HG02981 (cell line): ENCODE data around the gene SLC31A1.
A peak's percentile ranks its signal among the peaks of the same experiment; 100 is the strongest.
"Not testable (repeated sequence)": the region's sequence is repeated elsewhere in the genome, so short reads cannot be mapped to it uniquely, and the experiment has no call there.

Source experiments
- ATAC-seq: cut with Tn5 transposase; IDR thresholded peaks from one replicate; pipeline ENCODE4 v1.9.1; 2021; ENCODE audit warnings: mild to moderate bottlenecking, moderate library complexity; ENCODE audit not compliant: unreplicated experiment

Gene SLC31A1

DNA sequence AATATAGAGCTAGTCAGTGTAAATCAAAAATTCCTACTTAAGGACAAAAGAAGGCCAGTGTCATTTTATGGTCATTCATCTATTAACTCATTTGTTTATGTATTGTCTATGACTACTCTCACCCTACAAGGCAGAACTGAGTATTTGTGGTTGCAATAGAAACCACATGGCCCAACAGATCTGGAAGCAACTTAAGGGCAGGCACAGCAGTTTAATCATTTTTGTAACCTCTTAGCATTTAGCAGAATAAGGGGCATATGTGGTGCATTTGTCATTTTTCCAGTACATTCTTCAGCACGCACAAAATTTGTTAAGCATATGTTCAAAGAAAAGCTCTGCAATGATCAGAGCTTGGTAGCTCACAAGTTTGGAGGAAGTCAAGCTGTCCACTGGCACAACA, 1.4 kb upstream of the SLC31A1 start:
- ATAC-seq: peak; percentile 57

- no peak for ATAC-seq
These were observed 809 bp upstream of the SLC31A1 start for GRCh38 chr9:113220467-113221002.

- ATAC-seq: no peak
These were observed 597 bp downstream of the SLC31A1 start for GRCh38 chr9:113221800-113222481.

GRCh38 chr9:113222482-113222841, 1.1 kb downstream of the SLC31A1 start:
- no peak for ATAC-seq

DNA sequence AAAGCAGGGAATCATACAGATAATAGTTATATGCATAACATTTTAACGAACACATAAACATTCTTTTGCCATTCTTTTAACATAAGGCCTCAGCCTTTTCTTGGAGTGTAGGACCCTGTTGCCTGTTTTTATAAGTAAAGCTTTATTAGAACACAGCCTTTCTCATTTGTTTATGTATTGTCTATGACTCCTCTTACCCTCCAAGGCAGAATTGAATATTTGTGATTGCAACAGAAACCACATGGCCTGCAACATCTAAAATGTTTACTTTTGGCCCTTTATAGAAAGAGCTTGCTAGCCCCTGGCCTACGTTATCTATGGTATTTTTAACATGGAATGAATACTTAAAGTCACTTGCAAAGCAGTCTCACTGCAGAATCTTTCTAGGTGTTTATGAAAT, 2.6 kb downstream of the SLC31A1 start:
- ATAC-seq: no peak

GRCh38 chr9:113227436-113227835, 6.1 kb downstream of the SLC31A1 start:
- no peak for ATAC-seq

- no peak for ATAC-seq
These were observed 6.9 kb downstream of the SLC31A1 start for GRCh38 chr9:113228130-113228665.

- ATAC-seq: no peak
These were observed 10.4 kb downstream of the SLC31A1 start for GRCh38 chr9:113231701-113232100.

- ATAC-seq: not testable (repeated sequence)
These were observed 14.4 kb downstream of the SLC31A1 start for GRCh38 chr9:113235701-113236255.

GRCh38 chr9:113237026-113237425, 15.7 kb downstream of the SLC31A1 start:
- no peak for ATAC-seq

DNA sequence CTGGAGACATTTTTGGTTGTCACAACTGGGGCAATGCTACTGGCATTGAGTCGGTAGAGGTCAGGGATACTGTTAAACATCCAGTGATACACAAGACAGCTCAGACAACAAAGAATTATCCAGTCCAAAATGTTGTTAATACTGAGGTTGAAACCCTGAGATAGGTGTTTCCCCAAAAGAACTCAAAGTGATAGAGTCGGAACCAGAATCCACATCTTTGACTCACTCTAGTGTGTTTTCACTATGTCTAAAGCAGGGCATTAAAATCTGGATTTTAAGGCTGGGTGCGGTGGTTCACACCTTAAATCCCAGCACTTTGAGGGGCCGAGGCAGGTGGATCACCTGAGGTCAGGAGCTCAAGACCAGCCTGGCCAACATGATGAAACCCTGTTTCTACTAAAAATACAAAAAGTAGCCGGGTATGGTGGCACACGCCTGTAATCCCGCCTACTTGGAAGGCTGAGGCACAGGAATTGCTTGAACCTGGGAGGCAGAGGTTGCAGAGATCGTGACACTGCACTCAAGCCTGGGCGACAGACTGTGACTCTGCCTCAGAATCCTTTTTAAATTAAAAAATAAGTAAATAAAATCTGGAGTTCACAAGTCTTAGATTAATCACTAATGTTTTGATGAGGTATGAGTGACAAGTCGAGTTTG, 17.0 kb downstream of the SLC31A1 start:
- ATAC-seq: no peak

GRCh38 chr9:113238859-113239232, 17.5 kb downstream of the SLC31A1 start:
- no peak for ATAC-seq

DNA sequence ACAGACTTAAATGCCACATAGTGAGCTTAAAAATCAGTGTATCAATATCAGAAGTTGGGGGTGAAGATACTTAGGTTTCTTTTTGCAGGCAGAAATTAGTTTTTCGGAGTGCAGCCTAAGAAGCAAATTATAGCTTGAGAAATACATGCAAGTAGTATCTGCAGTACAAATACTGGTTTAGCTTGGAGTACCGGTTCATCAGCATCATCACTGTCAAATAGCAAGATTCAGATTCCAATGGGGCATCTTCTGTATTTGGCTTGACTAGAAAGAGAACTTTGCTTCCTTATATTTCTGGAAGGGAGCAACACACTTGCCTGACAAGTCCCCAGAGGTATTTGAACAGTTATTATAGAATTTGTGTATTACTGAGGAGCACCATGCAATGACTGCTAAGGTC, 19.8 kb downstream of the SLC31A1 start:
- no peak for ATAC-seq

DNA sequence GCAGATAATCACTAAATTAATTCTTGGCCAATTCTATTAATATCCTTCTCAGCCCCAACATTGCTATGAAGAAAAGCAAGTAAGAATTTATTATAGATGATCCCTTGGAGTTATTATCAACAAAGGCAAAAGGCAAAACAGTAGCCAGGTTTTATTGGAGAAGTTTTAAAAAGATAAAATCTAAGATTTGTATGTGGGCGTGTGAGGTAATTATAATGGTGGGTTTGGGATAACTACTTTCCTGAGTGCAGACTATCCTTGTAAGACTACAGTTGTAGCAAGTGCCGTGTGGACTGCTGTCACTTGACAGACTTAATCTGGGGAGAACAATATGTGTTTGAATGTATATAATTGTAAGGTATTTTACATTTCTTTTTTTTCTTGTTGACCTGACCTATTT, 23.2 kb downstream of the SLC31A1 start:
- no peak for ATAC-seq

GRCh38 chr9:113245894-113246293, 24.6 kb downstream of the SLC31A1 start:
- ATAC-seq: no peak

DNA sequence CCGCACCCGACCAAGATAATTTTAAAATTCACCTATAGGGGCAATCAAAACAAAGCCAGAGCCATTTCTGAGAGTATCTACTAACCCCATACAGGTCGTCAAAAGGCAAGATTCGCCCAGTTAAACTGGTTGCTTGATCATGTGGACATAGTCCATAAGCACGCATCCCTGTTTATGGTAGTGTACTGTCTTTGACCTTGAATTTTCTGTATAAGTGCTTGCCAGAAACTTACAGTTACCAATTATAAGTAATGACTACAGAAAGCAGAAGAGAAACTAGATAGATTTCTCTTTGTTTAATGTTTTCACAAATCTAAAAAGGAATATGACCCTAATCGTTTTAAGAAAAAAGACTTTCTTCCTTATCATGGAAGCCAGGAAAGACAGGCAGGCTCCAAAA, 25.6 kb downstream of the SLC31A1 start:
- ATAC-seq: no peak

GRCh38 chr9:113247640-113248039, 26.3 kb downstream of the SLC31A1 start:
- ATAC-seq: no peak

DNA sequence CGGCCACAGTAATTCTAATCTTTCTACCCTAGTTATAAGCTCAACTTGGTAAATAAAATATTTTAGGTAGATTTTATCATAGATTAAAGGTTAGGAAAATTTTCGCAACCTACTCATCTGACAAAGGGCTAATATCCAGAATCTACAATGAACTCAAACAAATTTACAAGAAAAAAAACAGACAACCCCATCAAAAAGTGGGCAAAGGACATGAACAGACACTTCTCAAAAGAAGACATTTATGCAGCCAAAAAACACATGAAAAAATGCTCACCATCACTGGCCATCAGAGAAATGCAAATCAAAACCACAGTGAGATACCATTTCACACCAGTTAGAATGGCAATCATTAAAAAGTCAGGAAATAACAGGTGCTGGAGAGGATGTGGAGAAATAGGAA, 28.3 kb downstream of the SLC31A1 start:
- not testable (repeated sequence) for ATAC-seq

- no peak for ATAC-seq
These were observed 29.5 kb downstream of the SLC31A1 start for GRCh38 chr9:113250807-113251206.

DNA sequence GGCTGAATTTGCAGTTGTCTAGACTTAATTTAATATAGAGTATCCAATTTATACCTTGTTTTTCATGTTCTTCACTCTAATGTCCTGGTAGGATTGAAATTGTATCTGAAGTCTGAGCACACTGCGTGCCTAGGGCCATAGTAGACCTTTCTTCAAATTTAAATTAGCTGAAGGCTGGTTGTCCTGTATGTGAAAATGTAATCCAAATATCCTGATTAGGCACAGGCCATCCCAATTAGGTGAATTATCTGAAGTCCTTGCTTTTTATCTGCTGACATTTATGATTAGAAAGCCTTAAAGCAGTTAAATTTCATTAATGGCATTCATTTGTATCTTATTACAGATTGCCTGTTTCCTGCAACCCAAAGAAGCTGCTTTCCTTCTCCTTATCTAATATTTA, 33.6 kb downstream of the SLC31A1 start:
- no peak for ATAC-seq

GRCh38 chr9:113255438-113255837, 34.1 kb downstream of the SLC31A1 start:
- ATAC-seq: no peak

DNA sequence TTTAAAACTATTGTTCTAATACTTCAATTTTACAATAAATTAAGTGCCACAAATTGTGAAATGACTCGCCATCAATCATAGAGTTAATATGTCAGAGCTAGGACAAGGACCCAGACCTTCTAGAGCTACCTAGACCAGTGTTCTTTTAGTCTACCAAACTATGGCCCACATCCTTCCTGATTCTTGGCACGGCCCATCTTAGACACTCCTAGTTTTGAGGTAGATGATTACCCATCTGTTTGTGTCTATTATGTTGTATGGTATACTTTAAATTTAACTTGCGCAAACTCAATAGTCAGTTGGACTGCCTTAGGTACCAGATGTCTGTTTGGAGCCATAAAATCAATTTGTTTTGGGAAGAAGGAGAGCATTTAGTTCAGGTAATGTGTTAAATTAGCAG, 36.5 kb downstream of the SLC31A1 start:
- ATAC-seq: no peak
